MCF 10A (cell line): ENCODE results near the gene DIS3. TPM values are rescaled to one million over a fixed set of nuclear protein-coding genes. Genes with fewer than 3 reads are reported as not detected.
"Not testable (repeated sequence)": the region's sequence is repeated elsewhere in the genome, so short reads cannot be mapped to it uniquely, and the experiment has no call there.

Experiments
- BruUV-seq: library from RNA; stranded (reverse); fragments of 400-500 nt; replicated peaks from 2 replicates; lab custom pipeline; 2021; lab: Mats Ljungman, UMichigan
- CTCF ChIA-PET: fragments of 300-600 bp; sonication (Branson Sonifier 250); formaldehyde crosslinking; extraction: SDS; loops from one replicate; lab custom pipeline; 2021; ENCODE audit warnings: antibody characterized with exemption, inconsistent platforms; lab: Yijun Ruan, JAX
- POLR2A ChIA-PET: fragments of 300-600, 350-650 bp; sonication (Branson Sonifier 250); formaldehyde crosslinking; extraction: SDS; loops from one replicate; lab custom pipeline; 2020; ENCODE audit warnings: antibody characterized with exemption, inconsistent platforms; lab: Yijun Ruan, JAX
- DNase-seq: peaks from one replicate; pipeline ENCODE4 v3.0.0-alpha.2; 2018; ENCODE audit not compliant: unreplicated experiment
- H3K27ac Mint-ChIP-seq: one replicate; pipeline ENCODE4 v1.8.0; 2022; ENCODE audit warnings: mild to moderate bottlenecking, low read depth, mixed read lengths; ENCODE audit not compliant: unreplicated experiment
- H3K27me3 Mint-ChIP-seq: one replicate; pipeline ENCODE4 v1.8.0; 2022; ENCODE audit warnings: mixed read lengths; ENCODE audit not compliant: insufficient read depth, unreplicated experiment
- H3K36me3 Mint-ChIP-seq: one replicate; pipeline ENCODE4 v1.8.0; 2022; ENCODE audit warnings: mild to moderate bottlenecking, moderate library complexity, mixed read lengths; ENCODE audit not compliant: insufficient read depth, unreplicated experiment
- H3K4me1 Mint-ChIP-seq: one replicate; pipeline ENCODE4 v1.8.0; 2022; ENCODE audit warnings: mixed read lengths; ENCODE audit not compliant: insufficient read depth, unreplicated experiment
- H3K4me3 Mint-ChIP-seq: one replicate; pipeline ENCODE4 v1.8.0; 2022; ENCODE audit warnings: mild to moderate bottlenecking, moderate library complexity, mixed read lengths; ENCODE audit not compliant: unreplicated experiment
- H3K9me3 Mint-ChIP-seq: one replicate; pipeline ENCODE4 v1.8.0; 2022; ENCODE audit warnings: mixed read lengths; ENCODE audit not compliant: unreplicated experiment
- CTCF ChIP-seq: fragments of 200-600 bp; IDR thresholded peaks from one replicate; pipeline ENCODE4 v1.8.0; 2022; ENCODE audit warnings: antibody characterized with exemption, mild to moderate bottlenecking; ENCODE audit not compliant: unreplicated experiment
- intact Hi-C: fragments of 100-400 bp; cut with micrococcal nuclease; formaldehyde crosslinking; loops from 2 replicates; pipeline ENCODE4 v1.14.1; 2022
- total RNA-seq: library from RNA; stranded (reverse); gene quantifications from 2 replicates; pipeline ENCODE4 v1.2.3, GENCODE V29; 2022

Gene DIS3
- total RNA-seq, 1 experiment from 2014 or later: 44.4 TPM

GRCh38 chr13:72820898-72821279 lies 39.2 kb upstream of the DIS3 start:
- intact Hi-C loops: no loop called here
- H3K36me3 Mint-ChIP-seq: peaks cover 30% of the 10 kb centered on the region
- H3K4me1 Mint-ChIP-seq: no peaks in the 10 kb centered on the region
- no TSS peak for BruUV-seq
- DNase-seq: no peak
- TF ChIP-seq CTCF: no peak
- H3K27ac Mint-ChIP-seq: no peak overlapping the region
- no peaks in the 10 kb centered on the region for H3K27me3 Mint-ChIP-seq
- CTCF ChIA-PET: interaction anchor here (1.0 kb wide), 1 partner anchor 890 kb away, joined by 3 read pairs; no protein-coding TSS in a partner anchor
- POLR2A ChIA-PET: interaction anchor here (1.4 kb wide), 1 partner anchor 12 kb away, joined by 3 read pairs; no protein-coding TSS in a partner anchor
- H3K9me3 Mint-ChIP-seq: no peaks in the 10 kb centered on the region
- no peak overlapping the region for H3K4me3 Mint-ChIP-seq

- TF ChIP-seq CTCF: no peak
- H3K27ac Mint-ChIP-seq: no peak overlapping the region
- no TSS peak for BruUV-seq
- H3K36me3 Mint-ChIP-seq: peaks cover 30% of the 10 kb centered on the region
- H3K4me1 Mint-ChIP-seq: no peaks in the 10 kb centered on the region
- H3K4me3 Mint-ChIP-seq: no peak overlapping the region
- POLR2A ChIA-PET: interaction anchor here (1.4 kb wide), 1 partner anchor 11 kb away, joined by 3 read pairs; no protein-coding TSS in a partner anchor
- H3K9me3 Mint-ChIP-seq: no peaks in the 10 kb centered on the region
- CTCF ChIA-PET: interaction anchor here (1.0 kb wide), 1 partner anchor 891 kb away, joined by 3 read pairs; no protein-coding TSS in a partner anchor
- DNase-seq: no peak
- no peaks in the 10 kb centered on the region for H3K27me3 Mint-ChIP-seq
- intact Hi-C loops: no loop called here
These were observed 38.6 kb upstream of the DIS3 start for GRCh38 chr13:72820156-72820897.

- no peaks in the 10 kb centered on the region for H3K27me3 Mint-ChIP-seq
- ChIA-PET POLR2A (interaction anchor here (1.3 to 1.9 kb wide), 2 partner anchors 11 to 249 kb away, joined by 3 to 8 read pairs; partner anchors contain the start of gene KLF5), CTCF (interaction anchor here (0.6 to 1.2 kb wide), 6 partner anchors 10 to 1783 kb away, joined by 3 to 5 read pairs (median 4); no protein-coding TSS in a partner anchor)
- no TSS peak for BruUV-seq
- peaks cover 41% of the 10 kb centered on the region for H3K36me3 Mint-ChIP-seq
- no peaks in the 10 kb centered on the region for H3K9me3 Mint-ChIP-seq
- H3K4me1 Mint-ChIP-seq: peaks cover 6% of the 10 kb centered on the region
- peak; percentile 30 for TF ChIP-seq CTCF
- H3K27ac Mint-ChIP-seq: no peak overlapping the region
- no peak overlapping the region for H3K4me3 Mint-ChIP-seq
- intact Hi-C loops: loop anchor here (10.0 kb wide), 1 partner anchor 896 kb away; no protein-coding TSS in a partner anchor
- DNase-seq: peak; percentile 42
These were observed 27.3 kb upstream of the DIS3 start for GRCh38 chr13:72808917-72809500.

GRCh38 chr13:72806514-72806913 lies 24.8 kb upstream of the DIS3 start:
- POLR2A ChIA-PET: interaction anchor here (1.0 kb wide), 1 partner anchor 15 kb away, joined by 3 read pairs; no protein-coding TSS in a partner anchor
- H3K4me3 Mint-ChIP-seq, H3K4me1 Mint-ChIP-seq, H3K9me3 Mint-ChIP-seq, H3K27ac Mint-ChIP-seq, BruUV-seq, H3K27me3 Mint-ChIP-seq, CTCF ChIA-PET, DNase-seq: not testable (repeated sequence)
- peaks cover 38% of the 10 kb centered on the region for H3K36me3 Mint-ChIP-seq
- intact Hi-C loops: loop anchor here (10.0 kb wide), 1 partner anchor 898 kb away; no protein-coding TSS in a partner anchor
